ENCODE data around the gene C1orf94.

C1orf94 gene

GRCh38 chr1:34245967-34246366 is 69.3 kb downstream of the C1orf94 start:
- no peaks in the 10 kb centered on the region for H3K27me3 ChIP-seq (replicated peaks; ENCODE audit: control insufficient read depth, insufficient read depth, low read length, poor library complexity, severe bottlenecking)
- no peak for DNase-seq
- no peaks in the 10 kb centered on the region for H3K9me3 ChIP-seq (ENCODE audit: control insufficient read depth, low read length)
- no peaks in the 10 kb centered on the region for H3K36me3 ChIP-seq (ENCODE audit: control insufficient read depth, insufficient read depth, low read length)
- no peak overlapping the region for H3K27ac ChIP-seq (ENCODE audit: insufficient read depth, low read length, poor library complexity, severe bottlenecking)
- no peaks in the 10 kb centered on the region for H3K4me1 ChIP-seq (ENCODE audit: control insufficient read depth, insufficient read depth, low read length, poor library complexity, severe bottlenecking)
- no peak overlapping the region for H3K4me3 ChIP-seq (ENCODE audit: insufficient read depth, low read depth, low read length, poor library complexity, severe bottlenecking)

GRCh38 chr1:34250342-34250741 is 73.6 kb downstream of the C1orf94 start:
- DNase-seq, result no peak
- Histone ChIP-seq H3K27ac (ENCODE audit: insufficient read depth, low read length, poor library complexity, severe bottlenecking) (no peak overlapping the region), H3K27me3 (replicated peaks; ENCODE audit: control insufficient read depth, insufficient read depth, low read length, poor library complexity, severe bottlenecking) (no peaks in the 10 kb centered on the region), H3K4me1 (ENCODE audit: control insufficient read depth, insufficient read depth, low read length, poor library complexity, severe bottlenecking) (no peaks in the 10 kb centered on the region), H3K36me3 (ENCODE audit: control insufficient read depth, insufficient read depth, low read length) (no peaks in the 10 kb centered on the region), H3K4me3 (ENCODE audit: insufficient read depth, low read depth, low read length, poor library complexity, severe bottlenecking) (no peak overlapping the region), H3K9me3 (ENCODE audit: control insufficient read depth, low read length) (no peaks in the 10 kb centered on the region)

DNA sequence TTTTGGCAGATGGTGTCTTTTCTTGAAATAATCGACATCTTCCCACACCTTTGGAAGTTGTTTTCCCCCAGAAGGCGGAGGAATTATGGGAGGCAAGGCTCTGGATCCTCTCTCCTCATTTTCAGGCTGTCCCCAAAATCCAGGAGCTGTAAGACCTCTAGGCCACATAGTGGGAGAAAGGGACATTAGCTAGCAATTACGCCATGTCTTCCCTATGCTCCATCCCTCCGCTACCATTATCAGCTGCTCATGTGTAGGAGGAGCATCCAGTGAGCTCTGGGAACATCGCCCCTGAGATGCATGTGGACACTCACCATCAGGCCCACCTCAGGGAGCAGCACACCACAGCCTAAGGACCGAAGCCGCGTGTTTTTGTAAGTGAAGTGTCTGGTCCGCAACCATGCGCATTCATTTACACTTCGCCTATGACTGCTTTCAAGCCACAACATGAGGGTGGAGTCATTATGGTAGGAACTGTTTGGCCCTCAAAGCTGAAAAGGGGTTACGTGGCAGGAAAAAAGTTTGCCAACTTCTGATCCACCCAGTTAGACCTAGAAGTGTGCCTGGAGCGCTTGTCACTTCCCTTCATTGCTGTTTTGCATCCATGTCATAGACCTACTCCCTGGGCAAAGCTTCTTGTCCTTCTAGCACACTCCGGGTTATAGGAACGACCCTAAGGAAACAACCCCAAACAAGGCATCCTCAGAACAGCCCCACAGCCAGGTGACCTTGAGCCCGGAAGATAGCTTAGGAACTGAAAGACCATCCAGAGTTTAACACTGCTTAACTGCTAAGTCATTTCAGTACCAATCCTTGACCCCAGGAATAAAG is 85.5 kb downstream of the C1orf94 start:
- H3K4me3 ChIP-seq (ENCODE audit: insufficient read depth, low read depth, low read length, poor library complexity, severe bottlenecking), result no peak overlapping the region
- DNase-seq, result no peak
- no peak overlapping the region for H3K27ac ChIP-seq (ENCODE audit: insufficient read depth, low read length, poor library complexity, severe bottlenecking)
- no peaks in the 10 kb centered on the region for H3K9me3 ChIP-seq (ENCODE audit: control insufficient read depth, low read length)
- no peaks in the 10 kb centered on the region for H3K36me3 ChIP-seq (ENCODE audit: control insufficient read depth, insufficient read depth, low read length)
- no peaks in the 10 kb centered on the region for H3K27me3 ChIP-seq (replicated peaks; ENCODE audit: control insufficient read depth, insufficient read depth, low read length, poor library complexity, severe bottlenecking)
- no peaks in the 10 kb centered on the region for H3K4me1 ChIP-seq (ENCODE audit: control insufficient read depth, insufficient read depth, low read length, poor library complexity, severe bottlenecking)

DNA sequence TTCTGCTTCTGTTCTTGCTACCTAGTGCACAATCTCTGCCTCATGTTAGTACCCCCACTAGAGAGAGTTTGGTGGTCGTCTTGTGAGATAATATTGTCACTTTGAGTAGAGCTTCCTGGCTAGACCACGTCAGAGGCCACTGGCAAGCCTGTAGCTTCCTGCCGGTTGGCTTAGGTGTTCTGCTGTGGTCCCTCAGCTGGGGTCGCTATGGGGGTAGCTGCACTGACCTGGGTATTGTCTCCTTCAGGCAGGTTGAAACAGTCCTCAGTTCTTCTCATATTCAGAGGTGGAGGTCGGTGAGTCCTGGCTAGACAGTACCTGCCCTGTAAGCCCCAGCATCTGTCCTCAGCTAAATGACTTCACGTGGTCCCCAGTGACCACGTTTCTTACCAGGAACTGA is 86.2 kb downstream of the C1orf94 start:
- no peak overlapping the region for H3K4me3 ChIP-seq (ENCODE audit: insufficient read depth, low read depth, low read length, poor library complexity, severe bottlenecking)
- H3K27me3 ChIP-seq (replicated peaks; ENCODE audit: control insufficient read depth, insufficient read depth, low read length, poor library complexity, severe bottlenecking), result no peaks in the 10 kb centered on the region
- no peaks in the 10 kb centered on the region for H3K4me1 ChIP-seq (ENCODE audit: control insufficient read depth, insufficient read depth, low read length, poor library complexity, severe bottlenecking)
- H3K9me3 ChIP-seq (ENCODE audit: control insufficient read depth, low read length), result no peaks in the 10 kb centered on the region
- H3K36me3 ChIP-seq (ENCODE audit: control insufficient read depth, insufficient read depth, low read length), result no peaks in the 10 kb centered on the region
- DNase-seq, result no peak
- no peak overlapping the region for H3K27ac ChIP-seq (ENCODE audit: insufficient read depth, low read length, poor library complexity, severe bottlenecking)

DNA sequence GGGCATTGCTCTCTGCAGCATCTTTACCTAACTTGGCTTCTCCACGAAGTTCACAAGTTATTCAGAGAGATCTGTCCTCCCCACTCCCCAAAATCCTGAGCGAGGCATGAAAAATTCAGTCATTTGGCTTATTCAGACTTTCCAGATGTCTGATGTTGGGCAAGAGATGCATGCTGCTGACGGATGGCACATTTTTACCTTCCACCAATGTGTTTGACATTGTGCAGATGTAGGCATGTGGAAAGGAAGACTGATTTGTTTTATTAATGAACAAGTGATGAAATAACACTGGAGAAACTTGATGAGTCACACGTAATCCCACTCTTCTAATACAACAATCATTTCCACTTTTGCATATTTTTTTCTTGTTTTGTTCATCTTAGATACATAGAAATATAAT is 86.7 kb downstream of the C1orf94 start:
- no peak for DNase-seq
- Histone ChIP-seq H3K27ac (ENCODE audit: insufficient read depth, low read length, poor library complexity, severe bottlenecking) (no peak overlapping the region), H3K9me3 (ENCODE audit: control insufficient read depth, low read length) (no peaks in the 10 kb centered on the region), H3K36me3 (ENCODE audit: control insufficient read depth, insufficient read depth, low read length) (no peaks in the 10 kb centered on the region), H3K4me1 (ENCODE audit: control insufficient read depth, insufficient read depth, low read length, poor library complexity, severe bottlenecking) (no peaks in the 10 kb centered on the region), H3K27me3 (replicated peaks; ENCODE audit: control insufficient read depth, insufficient read depth, low read length, poor library complexity, severe bottlenecking) (no peaks in the 10 kb centered on the region), H3K4me3 (ENCODE audit: insufficient read depth, low read depth, low read length, poor library complexity, severe bottlenecking) (no peak overlapping the region)

DNA sequence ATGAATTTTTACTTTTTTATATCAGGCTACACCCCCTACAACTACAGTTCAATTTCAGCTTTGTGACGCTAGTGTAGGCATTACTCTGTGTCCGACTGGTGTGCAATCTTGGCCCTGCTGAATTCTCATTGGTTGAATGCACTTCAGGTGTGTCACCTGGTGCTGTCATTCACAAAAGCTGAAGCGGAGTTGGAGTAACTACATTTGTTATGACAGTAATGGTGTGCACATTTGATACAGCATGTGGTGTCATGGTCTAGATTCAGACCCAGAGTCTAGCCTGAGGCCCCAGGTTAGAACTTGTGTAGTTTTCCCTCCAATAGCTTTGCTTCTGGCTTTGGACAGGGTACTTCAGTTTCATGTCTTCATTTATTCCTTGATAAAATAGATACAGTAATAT is 88.7 kb downstream of the C1orf94 start:
- no peaks in the 10 kb centered on the region for H3K36me3 ChIP-seq (ENCODE audit: control insufficient read depth, insufficient read depth, low read length)
- no peaks in the 10 kb centered on the region for H3K4me1 ChIP-seq (ENCODE audit: control insufficient read depth, insufficient read depth, low read length, poor library complexity, severe bottlenecking)
- H3K4me3 ChIP-seq (ENCODE audit: insufficient read depth, low read depth, low read length, poor library complexity, severe bottlenecking), result no peak overlapping the region
- DNase-seq, result no peak
- H3K27ac ChIP-seq (ENCODE audit: insufficient read depth, low read length, poor library complexity, severe bottlenecking), result no peak overlapping the region
- no peaks in the 10 kb centered on the region for H3K9me3 ChIP-seq (ENCODE audit: control insufficient read depth, low read length)
- no peaks in the 10 kb centered on the region for H3K27me3 ChIP-seq (replicated peaks; ENCODE audit: control insufficient read depth, insufficient read depth, low read length, poor library complexity, severe bottlenecking)

GRCh38 chr1:34266127-34266951 is 89.6 kb downstream of the C1orf94 start:
- Histone ChIP-seq H3K4me3 (ENCODE audit: insufficient read depth, low read depth, low read length, poor library complexity, severe bottlenecking) (no peak overlapping the region), H3K27me3 (replicated peaks; ENCODE audit: control insufficient read depth, insufficient read depth, low read length, poor library complexity, severe bottlenecking) (no peaks in the 10 kb centered on the region)
- DNase-seq, result no peak

GRCh38 chr1:34267326-34267725 is 90.6 kb downstream of the C1orf94 start:
- H3K4me1 ChIP-seq (ENCODE audit: control insufficient read depth, insufficient read depth, low read length, poor library complexity, severe bottlenecking), result no peaks in the 10 kb centered on the region
- H3K9me3 ChIP-seq (ENCODE audit: control insufficient read depth, low read length), result no peaks in the 10 kb centered on the region
- no peaks in the 10 kb centered on the region for H3K27me3 ChIP-seq (replicated peaks; ENCODE audit: control insufficient read depth, insufficient read depth, low read length, poor library complexity, severe bottlenecking)
- H3K4me3 ChIP-seq (ENCODE audit: insufficient read depth, low read depth, low read length, poor library complexity, severe bottlenecking), result no peak overlapping the region
- H3K27ac ChIP-seq (ENCODE audit: insufficient read depth, low read length, poor library complexity, severe bottlenecking), result no peak overlapping the region
- no peak for DNase-seq
- H3K36me3 ChIP-seq (ENCODE audit: control insufficient read depth, insufficient read depth, low read length), result no peaks in the 10 kb centered on the region

More at GRCh38 chr1:34266127-34266951, 89.6 kb downstream of the C1orf94 start:
- no peaks in the 10 kb centered on the region for H3K9me3 ChIP-seq (ENCODE audit: control insufficient read depth, low read length)
- H3K36me3 ChIP-seq (ENCODE audit: control insufficient read depth, insufficient read depth, low read length), result no peaks in the 10 kb centered on the region
- no peak overlapping the region for H3K27ac ChIP-seq (ENCODE audit: insufficient read depth, low read length, poor library complexity, severe bottlenecking)
- no peaks in the 10 kb centered on the region for H3K4me1 ChIP-seq (ENCODE audit: control insufficient read depth, insufficient read depth, low read length, poor library complexity, severe bottlenecking)

DNA sequence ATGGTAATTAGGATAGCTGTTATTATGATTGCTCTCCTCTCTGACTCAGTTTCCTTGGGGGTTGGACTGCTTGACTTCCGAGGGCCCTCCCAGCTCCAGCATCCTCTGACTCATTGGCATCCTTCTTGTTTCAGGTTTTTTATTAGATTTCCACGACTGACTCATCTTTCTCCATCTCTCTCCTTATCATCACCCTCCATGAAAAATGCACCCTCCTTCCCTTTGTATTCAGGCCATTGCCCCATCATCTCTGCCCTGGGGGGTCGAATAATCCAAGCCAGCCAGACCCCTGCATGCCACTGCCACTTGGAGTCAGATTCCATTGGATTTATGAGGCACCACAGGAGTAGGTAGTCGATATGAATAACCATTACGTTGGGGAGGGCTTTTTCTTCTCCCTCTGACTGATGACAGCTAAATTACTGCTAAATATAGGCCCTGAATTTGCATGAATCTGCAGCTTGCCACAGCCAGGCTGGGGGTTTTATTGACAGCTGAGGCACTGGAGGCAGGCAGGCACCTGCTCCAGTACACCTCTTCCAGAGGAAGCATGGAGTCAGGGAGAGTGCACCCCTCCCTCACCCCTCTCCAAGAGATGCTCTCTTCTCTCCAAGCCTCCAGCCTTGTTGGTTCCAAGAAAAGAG is 91.7 kb downstream of the C1orf94 start:
- no peak overlapping the region for H3K4me3 ChIP-seq (ENCODE audit: insufficient read depth, low read depth, low read length, poor library complexity, severe bottlenecking)
- no peaks in the 10 kb centered on the region for H3K36me3 ChIP-seq (ENCODE audit: control insufficient read depth, insufficient read depth, low read length)
- DNase-seq, result no peak
- H3K9me3 ChIP-seq (ENCODE audit: control insufficient read depth, low read length), result no peaks in the 10 kb centered on the region
- H3K27ac ChIP-seq (ENCODE audit: insufficient read depth, low read length, poor library complexity, severe bottlenecking), result no peak overlapping the region
- no peaks in the 10 kb centered on the region for H3K4me1 ChIP-seq (ENCODE audit: control insufficient read depth, insufficient read depth, low read length, poor library complexity, severe bottlenecking)
- H3K27me3 ChIP-seq (replicated peaks; ENCODE audit: control insufficient read depth, insufficient read depth, low read length, poor library complexity, severe bottlenecking), result no peaks in the 10 kb centered on the region
